ENCODE results near the gene FDXR. TPM values are rescaled to one million over a fixed set of nuclear protein-coding genes. Genes with fewer than 3 reads are reported as not detected.

FDXR gene
- total and polyA plus RNA-seq, 2 donors (not counting 1 experiment from before 2014, with no cell fraction given), result 4.6 to 7.0 TPM

- Histone ChIP-seq H3K79me2 (ENCODE audit: control insufficient read depth, insufficient read depth, low read length) (no peaks in the 10 kb centered on the region), H3K4me2 (replicated peaks; ENCODE audit: low read depth, low read length, poor library complexity, severe bottlenecking) (no peak overlapping the region), H4K20me1 (ENCODE audit: control insufficient read depth, insufficient read depth, low read length, poor library complexity, severe bottlenecking) (no peaks in the 10 kb centered on the region), H3K27ac (ENCODE audit: low read length in 2 of 2) (no peak overlapping the region), H3K36me3 (replicated peaks in 1 of 2; ENCODE audit: control extremely low read depth in 1 of 2, control insufficient read depth in 1 of 2, extremely low read depth in 1 of 2, insufficient read depth in 2 of 2, low read length in 1 of 2) (no peaks in the 10 kb centered on the region), H3K9ac (ENCODE audit: low read length) (no peak overlapping the region), H3K4me1 (ENCODE audit: control insufficient read depth in 2 of 2, insufficient read depth in 2 of 2, low read length in 2 of 2) (no peaks in the 10 kb centered on the region), H3K27me3 (replicated peaks in 1 of 4; ENCODE audit: control extremely low read depth in 1 of 4, control insufficient read depth in 3 of 4, insufficient read depth in 4 of 4, low read length in 3 of 4) (peaks cover 0 to 20% (median 2%) of the 10 kb centered on the region in 4 experiments), H3K4me3 (ENCODE audit: control extremely low read depth in 1 of 5, extremely low read depth in 1 of 5, insufficient read depth in 1 of 5, low read depth in 2 of 5, low read length in 4 of 5) (no peak overlapping the region), H3K9me3 (ENCODE audit: control extremely low read depth in 1 of 3, control insufficient read depth in 2 of 3, insufficient read depth in 1 of 3, low read length in 2 of 3) (no peaks in the 10 kb centered on the region), H2AFZ (ENCODE audit: insufficient read depth, low read depth, low read length, poor library complexity, severe bottlenecking) (no peak overlapping the region)
- ATAC-seq (ENCODE audit: low read depth) (no peak), DNase-seq (no peak)
- ChIA-PET POLR2A (no interaction called here), CTCF (no interaction called here)
- H3K27me3 Mint-ChIP-seq, result peaks cover 25% of the 10 kb centered on the region
- no peak overlapping the region for H3K27ac Mint-ChIP-seq
- WGBS (ENCODE audit: insufficient coverage), result 90% methylated on average over 3 of the region's 7 CpGs
- TF ChIP-seq CTCF (IDR thresholded peaks at IDR 0.05) (no peak), EZH2 (IDR thresholded peaks at IDR 0.05; ENCODE audit: borderline replicate concordance, insufficient read depth, low read depth, low read length, poor library complexity, severe bottlenecking) (no peak)
- H3K9me3 Mint-ChIP-seq (ENCODE audit: insufficient read depth), result no peaks in the 10 kb centered on the region
- H3K4me1 Mint-ChIP-seq, result no peaks in the 10 kb centered on the region
- intact Hi-C loops (cut with micrococcal nuclease), result no loop called here
- no peak overlapping the region for H3K4me3 Mint-ChIP-seq
Measured at GRCh38 chr17:74904687-74905409, 32.1 kb upstream of the FDXR start.

GRCh38 chr17:74903671-74904070 lies 30.9 kb upstream of the FDXR start:
- ChIA-PET CTCF (no interaction called here), POLR2A (no interaction called here)
- H3K4me3 Mint-ChIP-seq, result no peak overlapping the region
- H3K27me3 Mint-ChIP-seq, result peaks cover 29% of the 10 kb centered on the region
- DNase-seq (no peak), ATAC-seq (ENCODE audit: low read depth) (no peak)
- H3K9me3 Mint-ChIP-seq (ENCODE audit: insufficient read depth), result no peaks in the 10 kb centered on the region
- Histone ChIP-seq H3K4me2 (replicated peaks; ENCODE audit: low read depth, low read length, poor library complexity, severe bottlenecking) (no peak overlapping the region), H3K9me3 (ENCODE audit: control extremely low read depth in 1 of 3, control insufficient read depth in 2 of 3, insufficient read depth in 1 of 3, low read length in 2 of 3) (no peaks in the 10 kb centered on the region), H3K27ac (ENCODE audit: low read length in 2 of 2) (no peak overlapping the region), H3K4me3 (ENCODE audit: control extremely low read depth in 1 of 5, extremely low read depth in 1 of 5, insufficient read depth in 1 of 5, low read depth in 2 of 5, low read length in 4 of 5) (no peak overlapping the region), H4K20me1 (ENCODE audit: control insufficient read depth, insufficient read depth, low read length, poor library complexity, severe bottlenecking) (no peaks in the 10 kb centered on the region), H3K79me2 (ENCODE audit: control insufficient read depth, insufficient read depth, low read length) (no peaks in the 10 kb centered on the region), H2AFZ (ENCODE audit: insufficient read depth, low read depth, low read length, poor library complexity, severe bottlenecking) (no peak overlapping the region), H3K36me3 (replicated peaks in 1 of 2; ENCODE audit: control extremely low read depth in 1 of 2, control insufficient read depth in 1 of 2, extremely low read depth in 1 of 2, insufficient read depth in 2 of 2, low read length in 1 of 2) (no peaks in the 10 kb centered on the region), H3K9ac (ENCODE audit: low read length) (no peak overlapping the region), H3K4me1 (ENCODE audit: control insufficient read depth in 2 of 2, insufficient read depth in 2 of 2, low read length in 2 of 2) (no peaks in the 10 kb centered on the region), H3K27me3 (replicated peaks in 1 of 4; ENCODE audit: control extremely low read depth in 1 of 4, control insufficient read depth in 3 of 4, insufficient read depth in 4 of 4, low read length in 3 of 4) (peaks cover 0 to 22% (median 2%) of the 10 kb centered on the region in 4 experiments)
- no peaks in the 10 kb centered on the region for H3K4me1 Mint-ChIP-seq
- intact Hi-C loops (cut with micrococcal nuclease), result no loop called here
- WGBS (ENCODE audit: insufficient coverage), result 64% methylated on average over 2 of the region's 6 CpGs
- TF ChIP-seq EZH2 (IDR thresholded peaks at IDR 0.05; ENCODE audit: borderline replicate concordance, insufficient read depth, low read depth, low read length, poor library complexity, severe bottlenecking) (no peak), CTCF (IDR thresholded peaks at IDR 0.05) (no peak)
- no peak overlapping the region for H3K27ac Mint-ChIP-seq
